Keratinocyte (primary cell): ENCODE results near the gene MAMDC2. TPM values are rescaled to one million over a fixed set of nuclear protein-coding genes. Genes with fewer than 3 reads are reported as not detected.
A peak's percentile ranks its signal among the peaks of the same experiment; 100 is the strongest.

Experiments
- DNase-seq: peaks from one replicate; pipeline ENCODE4 v3.0.0-alpha.2; 2011; ENCODE audit warnings: low read depth, missing footprints, low spot score
- FAIRE-seq: peaks from 2 replicates; lab custom pipeline; 2011; peaks lifted over from hg19 to GRCh38; lab: Jason Lieb, UNC
- H2AFZ ChIP-seq: 2 replicates; pipeline ENCODE4 v1.6.0; 2012; ENCODE audit warnings: low read length, control low read depth, inconsistent platforms; ENCODE audit not compliant: control insufficient read depth
- H3K27ac ChIP-seq: 2 replicates; pipeline ENCODE4 v1.5.1; 2011; ENCODE audit warnings: low read length; ENCODE audit not compliant: control insufficient read depth, insufficient read depth
- H3K27me3 ChIP-seq: 3 replicates; pipeline ENCODE4 v1.6.0; 2011; ENCODE audit warnings: low read length; ENCODE audit not compliant: control insufficient read depth, insufficient read depth; ENCODE audit errors: extremely low read depth
- H3K36me3 ChIP-seq, 2 experiments: 2 replicates in 1 of 2; 3 replicates in 1 of 2; pipeline ENCODE4 v1.5.1; 2011; ENCODE audit warnings: low read length in 2 of 2, mild to moderate bottlenecking in 1 of 2; ENCODE audit not compliant: control insufficient read depth in 2 of 2, insufficient read depth in 2 of 2; ENCODE audit errors: extremely low read depth in 1 of 2
- H3K4me1 ChIP-seq: 3 replicates; pipeline ENCODE4 v1.5.1; 2011; ENCODE audit warnings: low read length; ENCODE audit not compliant: control insufficient read depth, insufficient read depth; ENCODE audit errors: extremely low read depth
- H3K4me2 ChIP-seq: 3 replicates; pipeline ENCODE4 v1.6.0; 2011; ENCODE audit warnings: low read depth, low read length; ENCODE audit not compliant: control insufficient read depth, insufficient read depth; ENCODE audit errors: extremely low read depth
- H3K4me3 ChIP-seq, 3 experiments: fragments of 200-600 bp in 1 of 3; sonication (generic) in 1 of 3; 2 replicates in 2 of 3; 3 replicates in 1 of 3; pipeline ENCODE4 v1.5.1; 2011 to 2016; ENCODE audit warnings: low read length in 3 of 3, mild to moderate bottlenecking in 3 of 3, control low read depth in 2 of 3, inconsistent platforms in 1 of 3, low read depth in 1 of 3, mixed read lengths in 1 of 3, mixed run types in 1 of 3, moderate library complexity in 1 of 3; ENCODE audit not compliant: control insufficient read depth in 2 of 3, insufficient read depth in 2 of 3; ENCODE audit errors: extremely low read depth in 1 of 3
- H3K79me2 ChIP-seq: 2 replicates; pipeline ENCODE4 v1.6.0; 2012; ENCODE audit warnings: low read length; ENCODE audit not compliant: control insufficient read depth, insufficient read depth
- H3K9ac ChIP-seq: 3 replicates; pipeline ENCODE4 v1.6.0; 2011; ENCODE audit warnings: low read length; ENCODE audit not compliant: control insufficient read depth, insufficient read depth; ENCODE audit errors: extremely low read depth
- H3K9me1 ChIP-seq: 3 replicates; pipeline ENCODE4 v1.6.0; 2011; ENCODE audit warnings: low read length; ENCODE audit not compliant: control insufficient read depth, insufficient read depth; ENCODE audit errors: extremely low read depth
- H3K9me3 ChIP-seq: 2 replicates; pipeline ENCODE4 v1.5.1; 2012; ENCODE audit warnings: low read depth, low read length; ENCODE audit not compliant: control insufficient read depth
- H4K20me1 ChIP-seq: 3 replicates; pipeline ENCODE4 v1.6.0; 2011; ENCODE audit warnings: low read length; ENCODE audit not compliant: control insufficient read depth, insufficient read depth; ENCODE audit errors: extremely low read depth
- EZH2 ChIP-seq: IDR thresholded peaks from one replicate; pipeline ENCODE4 v1.6.1; 2012; ENCODE audit warnings: inconsistent platforms, mild to moderate bottlenecking, low read length, moderate library complexity
- dilution Hi-C: fragments of 300-500 bp; cut with MboI; formaldehyde crosslinking; loops from one replicate; pipeline ENCODE4 v1.7.0; 2020; ENCODE audit warnings: low sequenced_read_pairs; ENCODE audit not compliant: extremely low pct_ligation_motif_present
- polyA plus RNA-seq, 5 experiments: library from polyadenylated mRNA; depleted of rRNA in 3 of 5; stranded (reverse) in 3 of 5; stranded (forward) in 1 of 5; unstranded in 1 of 5; fragments of >200 nt; gene quantifications; 1 replicate in 1 of 5; 2 replicates in 3 of 5; 3 replicates in 1 of 5; pipeline versions ENCODE4 v1.2.1 to v1.2.3, GENCODE V29; 2011 to 2012; ENCODE audit warnings: missing spikeins in 2 of 5, low read depth in 1 of 5, low replicate concordance in 1 of 5
- TF ChIP-seq, protein P1 (sequence below), 3 experiments: IDR thresholded peaks in 1 of 3; conservative IDR thresholded peaks in 1 of 3; optimal IDR thresholded peaks in 1 of 3; 2 replicates in 2 of 3; 3 replicates in 1 of 3; pipeline versions ENCODE3 to v1.5.1; 2011; ENCODE audit warnings: low read length in 3 of 3, mild to moderate bottlenecking in 3 of 3, moderate library complexity in 2 of 3, control low read depth in 1 of 3, inconsistent platforms in 1 of 3; ENCODE audit not compliant: insufficient read depth in 2 of 3; ENCODE audit errors: extremely low read depth in 1 of 3

MAMDC2 gene
- polyA plus RNA-seq, 1 donor (not counting 4 experiments of a cell fraction or from before 2014, with no cell fraction given): 4.2 TPM

DNA sequence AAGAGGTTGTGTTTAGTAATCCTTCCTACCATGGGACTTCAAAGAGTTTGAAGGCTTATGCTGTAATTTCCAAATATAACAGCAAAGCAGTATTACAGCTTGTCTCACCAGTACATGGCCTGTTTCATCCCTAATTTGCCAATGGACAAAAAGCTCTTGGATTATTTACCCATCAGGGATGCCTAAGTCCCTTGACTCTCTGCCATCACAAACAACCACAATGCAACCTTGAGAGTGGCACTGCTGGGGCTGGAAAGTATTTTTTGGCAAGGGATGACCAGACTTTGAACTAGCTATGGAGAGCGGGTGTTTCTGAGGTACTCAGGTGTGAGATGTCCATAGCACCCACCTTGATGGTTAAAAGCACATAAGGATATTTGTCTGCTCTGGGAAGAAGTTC, 9.1 kb downstream of the MAMDC2 start:
- no peak overlapping the region for H3K27ac ChIP-seq
- H3K4me1 ChIP-seq: peaks cover 47% of the 10 kb centered on the region
- no peaks in the 10 kb centered on the region for H3K9me1 ChIP-seq
- no peak overlapping the region for H3K4me2 ChIP-seq
- TF ChIP-seq, protein P1, sequence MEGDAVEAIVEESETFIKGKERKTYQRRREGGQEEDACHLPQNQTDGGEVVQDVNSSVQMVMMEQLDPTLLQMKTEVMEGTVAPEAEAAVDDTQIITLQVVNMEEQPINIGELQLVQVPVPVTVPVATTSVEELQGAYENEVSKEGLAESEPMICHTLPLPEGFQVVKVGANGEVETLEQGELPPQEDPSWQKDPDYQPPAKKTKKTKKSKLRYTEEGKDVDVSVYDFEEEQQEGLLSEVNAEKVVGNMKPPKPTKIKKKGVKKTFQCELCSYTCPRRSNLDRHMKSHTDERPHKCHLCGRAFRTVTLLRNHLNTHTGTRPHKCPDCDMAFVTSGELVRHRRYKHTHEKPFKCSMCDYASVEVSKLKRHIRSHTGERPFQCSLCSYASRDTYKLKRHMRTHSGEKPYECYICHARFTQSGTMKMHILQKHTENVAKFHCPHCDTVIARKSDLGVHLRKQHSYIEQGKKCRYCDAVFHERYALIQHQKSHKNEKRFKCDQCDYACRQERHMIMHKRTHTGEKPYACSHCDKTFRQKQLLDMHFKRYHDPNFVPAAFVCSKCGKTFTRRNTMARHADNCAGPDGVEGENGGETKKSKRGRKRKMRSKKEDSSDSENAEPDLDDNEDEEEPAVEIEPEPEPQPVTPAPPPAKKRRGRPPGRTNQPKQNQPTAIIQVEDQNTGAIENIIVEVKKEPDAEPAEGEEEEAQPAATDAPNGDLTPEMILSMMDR (optimal IDR thresholded peaks at IDR 0.05 in 1 of 3, IDR thresholded peaks at IDR 0.05 in 1 of 3, conservative IDR thresholded peaks at IDR 0.05 in 1 of 3; ENCODE audit: extremely low read depth in 1 of 3, insufficient read depth in 2 of 3, low read length in 3 of 3): no peak
- TF ChIP-seq EZH2: no peak
- no peak for DNase-seq
- H3K36me3 ChIP-seq: no peaks in the 10 kb centered on the region
- no peak overlapping the region for H3K4me3 ChIP-seq
- dilution Hi-C loops: no loop called here
- H3K79me2 ChIP-seq: no peaks in the 10 kb centered on the region
- H3K27me3 ChIP-seq: no peaks in the 10 kb centered on the region
- FAIRE-seq: peak; percentile 49
- no peak overlapping the region for H2AFZ ChIP-seq
- H4K20me1 ChIP-seq: no peaks in the 10 kb centered on the region
- H3K9me3 ChIP-seq: no peaks in the 10 kb centered on the region
- no peak overlapping the region for H3K9ac ChIP-seq

DNA sequence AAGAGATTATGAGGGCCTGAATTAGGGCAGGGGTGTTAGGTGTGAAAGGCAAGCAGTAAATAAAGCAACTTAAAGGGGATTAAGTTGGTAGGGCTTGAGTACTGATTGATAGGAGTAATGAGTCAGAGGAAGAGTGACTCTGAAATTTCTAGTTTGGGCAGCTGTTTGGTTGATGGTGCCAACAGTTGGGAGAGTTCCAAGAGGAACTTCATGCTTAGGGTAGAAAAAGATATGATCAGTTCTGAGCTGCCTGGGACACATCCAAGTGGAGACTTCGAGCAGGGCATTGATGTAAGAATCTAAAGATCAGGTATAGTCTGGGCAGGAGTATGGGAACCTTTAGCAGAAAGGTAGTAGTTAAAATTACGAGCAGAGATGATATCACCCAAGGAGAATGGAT, 10.2 kb downstream of the MAMDC2 start:
- Histone ChIP-seq H3K9me3 (no peaks in the 10 kb centered on the region), H3K27ac (peak overlapping the region; percentile 30), H2AFZ (peak overlapping the region; percentile 2), H4K20me1 (no peaks in the 10 kb centered on the region), H3K4me3 (peak overlapping the region in 1 of 3 experiments; percentile 18), H3K9ac (no peak overlapping the region), H3K4me2 (peak overlapping the region; percentile 66), H3K79me2 (no peaks in the 10 kb centered on the region), H3K4me1 (peaks cover 42% of the 10 kb centered on the region), H3K36me3 (no peaks in the 10 kb centered on the region), H3K27me3 (no peaks in the 10 kb centered on the region), H3K9me1 (no peaks in the 10 kb centered on the region)
- dilution Hi-C loops: no loop called here
- peak; percentile 97 for FAIRE-seq
- TF ChIP-seq EZH2: no peak
- TF ChIP-seq, protein P1 (optimal IDR thresholded peaks at IDR 0.05 in 1 of 3, IDR thresholded peaks at IDR 0.05 in 1 of 3, conservative IDR thresholded peaks at IDR 0.05 in 1 of 3; ENCODE audit: extremely low read depth in 1 of 3, insufficient read depth in 2 of 3, low read length in 3 of 3): no peak
- DNase-seq: peak; percentile 65
